Activated CD8-positive, alpha-beta memory T cell treated with anti-CD3 and anti-CD28 coated beads for 36 hours (primary cell): ENCODE measurements around the gene DDHD1. TPM values are rescaled to one million over a fixed set of nuclear protein-coding genes. Genes with fewer than 3 reads are reported as not detected.
"Not testable (repeated sequence)": the region's sequence is repeated elsewhere in the genome, so short reads cannot be mapped to it uniquely, and the experiment has no call there.

ENCODE experiments used
- CTCF ChIA-PET: fragments of 350-600 bp; sonication (Branson Sonifier 250); formaldehyde crosslinking; loops from one replicate; lab custom pipeline; 2021; ENCODE audit warnings: antibody characterized with exemption; lab: Charles Lee
- POLR2A ChIA-PET: fragments of 350-600 bp; sonication (Branson Sonifier 250); formaldehyde crosslinking; loops from one replicate; lab custom pipeline; 2021; ENCODE audit warnings: antibody characterized with exemption; lab: Charles Lee
- total RNA-seq, 2 experiments: library from RNA; stranded (reverse); gene quantifications; one replicate each; pipeline ENCODE4 v1.2.3, GENCODE V29; 2021

Gene DDHD1
- total RNA-seq, result 10 to 100 TPM; 48.6 to 49.3 TPM

DNA sequence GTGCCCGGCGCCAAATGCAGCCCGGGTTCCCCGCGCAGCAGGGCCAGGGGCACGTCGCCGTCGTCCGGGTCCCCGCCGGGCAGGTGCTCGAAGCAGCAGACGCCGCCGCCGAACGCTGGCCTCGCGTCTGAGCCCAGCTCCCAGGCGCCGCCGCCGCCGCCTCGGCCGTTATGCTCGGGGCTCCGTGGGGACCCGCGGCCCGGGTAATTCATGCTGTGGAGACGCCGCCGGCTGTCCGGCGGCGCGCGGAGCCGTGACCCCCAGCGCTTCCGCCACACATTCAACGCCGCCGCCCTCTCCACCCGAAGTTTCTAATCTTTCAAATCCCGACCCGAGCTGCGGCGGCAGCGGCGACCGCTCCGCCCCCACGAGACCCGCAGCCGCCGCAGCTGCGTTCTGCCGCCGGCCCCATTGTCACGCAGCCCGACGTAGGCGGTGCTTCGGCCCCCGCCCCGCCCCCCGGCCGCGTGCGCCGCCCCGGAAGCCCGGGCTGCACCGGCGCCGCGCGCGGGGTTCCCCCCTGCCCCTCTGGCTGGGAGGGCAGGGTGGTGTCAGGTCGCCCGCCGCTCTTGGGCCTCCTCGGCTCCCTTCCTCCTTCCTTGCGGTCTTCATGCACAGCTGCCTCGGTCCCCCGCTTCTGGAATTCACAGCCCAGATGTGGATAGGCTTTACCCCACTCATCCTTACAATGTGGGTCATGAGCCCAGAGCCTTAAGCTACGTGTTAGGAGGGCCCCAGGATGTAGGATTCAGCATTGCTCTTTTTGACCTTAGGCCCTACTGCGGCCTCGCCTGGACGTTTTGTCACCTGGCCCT is at the start of gene DDHD1:
Gene DDHD1, minus strand, starts transcription at position 437 of the 815 bp plus-strand sequence. Its CDS starts 225 bp downstream, at position 212.
- ChIA-PET CTCF (interaction anchor here (0.6 to 2.9 kb wide), 7 partner anchors 8 to 47 kb away, joined by 3 to 12 read pairs (median 4); no protein-coding TSS in a partner anchor), POLR2A (interaction anchor here (0.5 to 4.2 kb wide), 5 partner anchors 38 to 1244 kb away, joined by 3 to 35 read pairs (median 6); partner anchors contain the start of gene CDKN3)

DNA sequence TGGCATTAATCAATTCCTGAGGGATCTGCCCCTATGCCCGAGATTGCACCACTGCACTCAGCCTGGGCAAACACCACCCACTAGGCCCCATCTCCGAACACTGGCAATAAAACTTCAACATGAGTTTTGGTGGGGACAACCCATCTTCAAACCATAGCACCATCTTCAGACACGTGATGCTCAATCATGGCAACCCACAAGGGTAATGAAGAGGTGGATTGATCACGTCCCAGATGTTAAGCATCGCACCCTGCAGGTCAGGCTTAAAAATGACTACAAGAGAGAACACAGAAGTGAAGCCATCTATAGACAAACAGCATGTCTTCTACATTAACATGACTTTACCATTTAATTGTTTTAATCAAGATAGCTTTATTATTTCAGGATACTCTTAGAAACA is 42.8 kb upstream of the DDHD1 start:
- POLR2A ChIA-PET, result no interaction called here
- CTCF ChIA-PET, result interaction anchor here (0.6 kb wide), 1 partner anchor 110 kb away, joined by 3 read pairs; no protein-coding TSS in a partner anchor

GRCh38 chr14:53193193-53193592 is 40.1 kb upstream of the DDHD1 start:
- CTCF ChIA-PET, result no interaction called here
- POLR2A ChIA-PET, result no interaction called here

GRCh38 chr14:53192052-53192760 is 39.1 kb upstream of the DDHD1 start:
- POLR2A ChIA-PET, result interaction anchor here (1.7 to 2.4 kb wide), 2 partner anchors 25 to 39 kb away, joined by 10 to 17 read pairs; partner anchors contain the start of gene DDHD1
- CTCF ChIA-PET, result interaction anchor here (1.9 to 2.6 kb wide), 2 partner anchors 39 to 41 kb away, joined by 6 to 10 read pairs; partner anchors contain the start of gene DDHD1

- CTCF ChIA-PET, result interaction anchor here (1.9 to 2.6 kb wide), 2 partner anchors 38 to 40 kb away, joined by 6 to 10 read pairs; partner anchors contain the start of gene DDHD1
- POLR2A ChIA-PET, result interaction anchor here (0.9 to 2.4 kb wide), 4 partner anchors 10 to 41 kb away, joined by 3 to 17 read pairs (median 6); partner anchors contain the start of gene DDHD1
These were observed 37.8 kb upstream of the DDHD1 start for GRCh38 chr14:53190938-53191337.

GRCh38 chr14:53187921-53188463 is 34.9 kb upstream of the DDHD1 start:
- POLR2A ChIA-PET, result no interaction called here

DNA sequence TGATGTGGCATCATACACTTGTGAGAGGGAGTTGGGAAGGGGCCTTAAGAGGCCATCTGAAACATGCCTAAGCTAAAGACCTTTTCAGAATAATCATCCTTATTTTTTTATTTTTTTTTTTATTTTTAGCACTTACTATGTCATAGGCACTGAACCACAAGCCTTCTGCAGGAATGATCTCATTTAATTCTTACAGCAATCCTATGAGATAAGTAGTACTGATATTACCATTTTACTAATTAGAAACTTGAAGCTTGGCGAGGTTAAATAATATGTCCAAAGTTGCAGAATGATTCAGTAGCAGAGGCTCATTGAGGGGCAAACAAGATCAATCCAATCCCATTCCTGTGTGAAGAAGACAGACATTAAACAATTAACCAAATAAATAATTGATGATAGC is 33.4 kb upstream of the DDHD1 start:
- CTCF ChIA-PET, result interaction anchor here (1.7 kb wide), 1 partner anchor 31 kb away, joined by 5 read pairs; no protein-coding TSS in a partner anchor
- POLR2A ChIA-PET, result no interaction called here

More at GRCh38 chr14:53187921-53188463, 34.9 kb upstream of the DDHD1 start:
- CTCF ChIA-PET, result no interaction called here

- POLR2A ChIA-PET, result no interaction called here
These were observed 30.5 kb upstream of the DDHD1 start for GRCh38 chr14:53183611-53184010.

GRCh38 chr14:53183056-53183455 is 29.9 kb upstream of the DDHD1 start:
- POLR2A ChIA-PET, result no interaction called here
- CTCF ChIA-PET, result no interaction called here

More at GRCh38 chr14:53183611-53184010, 30.5 kb upstream of the DDHD1 start:
- CTCF ChIA-PET, result no interaction called here

GRCh38 chr14:53181463-53182081 is 28.4 kb upstream of the DDHD1 start:
- CTCF ChIA-PET, result not testable (repeated sequence)
- POLR2A ChIA-PET, result interaction anchor here (0.6 kb wide), 1 partner anchor 9 kb away, joined by 3 read pairs; no protein-coding TSS in a partner anchor

- CTCF ChIA-PET, result no interaction called here
- POLR2A ChIA-PET, result interaction anchor here (0.6 kb wide), 1 partner anchor 10 kb away, joined by 3 read pairs; no protein-coding TSS in a partner anchor
These were observed 27.4 kb upstream of the DDHD1 start for GRCh38 chr14:53180272-53181221.

GRCh38 chr14:53179486-53180005 is 26.4 kb upstream of the DDHD1 start:
- POLR2A ChIA-PET, CTCF ChIA-PET: not testable (repeated sequence)

DNA sequence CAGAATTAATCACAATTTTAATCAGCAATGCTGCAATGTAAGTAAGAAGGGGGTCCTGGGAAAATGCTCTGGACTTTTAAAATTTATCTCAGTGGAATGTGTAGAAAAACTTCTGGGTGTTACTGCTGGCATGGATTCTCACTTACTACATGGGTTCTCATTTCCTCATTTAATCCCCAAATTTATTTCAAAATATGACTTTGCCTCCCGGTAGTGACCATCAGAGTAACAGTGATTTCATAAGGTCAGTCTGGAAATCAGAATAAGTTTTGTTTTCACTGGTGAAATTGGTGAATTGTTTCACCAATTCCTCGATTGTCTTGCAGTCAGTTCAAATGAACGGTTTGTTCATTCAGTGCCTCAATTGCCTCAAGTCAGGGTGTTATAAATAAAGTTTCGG is 22.3 kb upstream of the DDHD1 start:
- ChIA-PET POLR2A (no interaction called here), CTCF (no interaction called here)

GRCh38 chr14:53174918-53175317 is 21.8 kb upstream of the DDHD1 start:
- ChIA-PET POLR2A (no interaction called here), CTCF (no interaction called here)

DNA sequence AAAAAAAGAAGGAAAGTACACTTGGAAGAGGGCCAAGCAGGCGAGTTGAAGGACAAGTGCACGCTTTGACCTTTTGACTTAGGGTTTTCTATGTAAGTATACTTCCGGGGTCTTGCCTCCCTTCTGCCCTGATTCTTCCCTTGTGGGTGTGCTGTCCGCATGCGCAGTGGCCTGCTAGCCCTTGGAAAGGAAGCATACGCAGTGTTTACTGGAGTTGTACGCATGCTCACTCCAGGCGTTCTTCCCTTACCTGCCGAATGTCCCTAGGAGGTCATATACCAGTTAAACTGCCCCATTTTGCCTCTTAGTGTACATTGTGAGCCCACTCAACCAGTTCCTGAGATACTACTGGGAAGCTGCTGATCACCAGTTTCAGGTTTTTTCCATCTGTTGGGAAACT is 15.7 kb upstream of the DDHD1 start:
- ChIA-PET POLR2A (no interaction called here), CTCF (interaction anchor here (1.2 kb wide), 1 partner anchor 17 kb away, joined by 3 read pairs; no protein-coding TSS in a partner anchor)

- ChIA-PET CTCF (interaction anchor here (0.6 to 1.2 kb wide), 2 partner anchors 16 to 310 kb away, joined by 3 read pairs; no protein-coding TSS in a partner anchor), POLR2A (no interaction called here)
These were observed 14.6 kb upstream of the DDHD1 start for GRCh38 chr14:53167602-53168328.
